Esophagus squamous epithelium (tissue), 4 donors: ENCODE measurements around the gene AFDN.

Experiments
- POLR2A ChIP-seq, 4 donors: fragments of 450-650 bp; IDR thresholded peaks; one replicate each; pipeline ENCODE4 v1.6.1; 2017; ENCODE audit warnings: antibody characterized with exemption in 4 of 4, mild to moderate bottlenecking in 4 of 4, moderate library complexity in 3 of 4
- TF ChIP-seq, protein P1 (sequence below), 6 experiments: fragments of 450-650 bp in 4 of 6; fragments of 200-600 bp in 2 of 6; sonication (generic) in 2 of 6; IDR thresholded peaks; one replicate each; pipeline ENCODE4 v1.5.1; 2016 to 2019; ENCODE audit warnings: antibody characterized with exemption in 6 of 6, mild to moderate bottlenecking in 4 of 6, moderate library complexity in 4 of 6

DNA sequence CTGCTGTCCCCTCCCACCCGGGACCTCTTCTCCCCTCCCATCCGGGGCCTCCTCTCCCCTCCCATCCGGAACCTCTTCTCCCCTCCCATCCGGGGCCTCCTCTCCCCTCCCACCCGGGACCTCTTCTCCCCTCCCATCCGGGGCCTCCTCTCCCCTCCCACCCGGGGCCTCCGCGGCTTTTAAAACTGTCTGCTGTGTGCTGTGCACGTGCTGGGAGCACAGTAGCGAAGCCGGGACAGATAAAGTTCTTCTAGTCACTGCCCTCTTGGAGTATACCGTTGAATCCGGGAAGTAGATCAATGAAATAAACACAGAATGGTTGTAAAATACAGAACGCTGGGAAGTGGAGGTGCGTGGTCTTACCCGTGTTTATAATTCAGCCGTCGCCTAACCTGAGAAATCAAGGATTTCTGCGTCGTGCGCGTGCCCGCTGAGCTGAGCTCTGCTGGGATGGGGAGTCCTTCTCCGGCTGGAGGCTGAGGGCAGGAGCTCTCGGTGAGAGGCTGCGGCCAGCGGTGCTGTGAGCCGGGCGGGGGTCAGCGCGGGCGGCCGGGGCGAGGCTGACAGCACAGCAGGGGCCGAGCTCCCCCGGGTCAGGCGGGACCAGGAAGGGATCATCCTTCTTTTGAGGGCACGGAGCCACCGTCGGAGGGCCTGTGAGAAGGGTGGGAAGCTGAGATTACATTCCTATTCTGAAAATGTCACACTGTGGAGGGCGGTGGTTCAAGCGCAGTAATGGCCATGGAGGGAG lies 151.2 kb downstream of the AFDN start:
- TF ChIP-seq, protein P1, sequence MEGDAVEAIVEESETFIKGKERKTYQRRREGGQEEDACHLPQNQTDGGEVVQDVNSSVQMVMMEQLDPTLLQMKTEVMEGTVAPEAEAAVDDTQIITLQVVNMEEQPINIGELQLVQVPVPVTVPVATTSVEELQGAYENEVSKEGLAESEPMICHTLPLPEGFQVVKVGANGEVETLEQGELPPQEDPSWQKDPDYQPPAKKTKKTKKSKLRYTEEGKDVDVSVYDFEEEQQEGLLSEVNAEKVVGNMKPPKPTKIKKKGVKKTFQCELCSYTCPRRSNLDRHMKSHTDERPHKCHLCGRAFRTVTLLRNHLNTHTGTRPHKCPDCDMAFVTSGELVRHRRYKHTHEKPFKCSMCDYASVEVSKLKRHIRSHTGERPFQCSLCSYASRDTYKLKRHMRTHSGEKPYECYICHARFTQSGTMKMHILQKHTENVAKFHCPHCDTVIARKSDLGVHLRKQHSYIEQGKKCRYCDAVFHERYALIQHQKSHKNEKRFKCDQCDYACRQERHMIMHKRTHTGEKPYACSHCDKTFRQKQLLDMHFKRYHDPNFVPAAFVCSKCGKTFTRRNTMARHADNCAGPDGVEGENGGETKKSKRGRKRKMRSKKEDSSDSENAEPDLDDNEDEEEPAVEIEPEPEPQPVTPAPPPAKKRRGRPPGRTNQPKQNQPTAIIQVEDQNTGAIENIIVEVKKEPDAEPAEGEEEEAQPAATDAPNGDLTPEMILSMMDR (IDR thresholded peaks at IDR 0.05), result no peak
- no peak for TF ChIP-seq POLR2A (IDR thresholded peaks at IDR 0.05)
